Fibroblast of pulmonary artery (primary cell): Measurements from ENCODE around the gene FOXN3.

ENCODE experiments used
- DNase-seq: peaks from one replicate; pipeline ENCODE4 v3.0.0-alpha.2; 2010; ENCODE audit warnings: low read depth
- H3K4me3 ChIP-seq: replicated peaks from 2 replicates; pipeline ENCODE4 v1.5.1; 2011; ENCODE audit warnings: low read depth, mild to moderate bottlenecking, control low read depth, low read length, moderate library complexity
- TF ChIP-seq, protein P1 (sequence below): IDR thresholded peaks from 2 replicates; pipeline ENCODE4 v1.5.1; 2011; ENCODE audit warnings: mild to moderate bottlenecking, control low read depth, low read length, inconsistent platforms; ENCODE audit errors: missing control alignments

FOXN3 gene

DNA sequence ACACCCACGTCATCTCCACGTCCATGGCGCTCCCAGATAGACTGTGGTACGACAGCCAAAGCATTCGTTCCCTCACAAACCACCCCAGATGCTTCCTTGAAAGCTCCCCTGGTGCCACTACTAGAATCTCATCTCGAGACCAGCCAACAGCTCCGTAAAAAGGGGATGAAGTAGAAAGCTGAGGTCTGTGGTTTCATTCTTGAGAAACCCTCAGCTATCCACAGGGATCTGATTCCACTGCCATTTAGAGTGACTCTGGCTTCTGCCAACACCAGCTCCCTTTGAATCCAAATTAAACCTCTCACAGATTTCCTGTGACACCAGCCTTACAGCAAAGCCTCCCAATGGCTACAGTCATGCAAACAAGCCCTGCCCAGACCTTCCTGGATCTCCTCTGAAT, 18.5 kb upstream of the FOXN3 start:
- H3K4me3 ChIP-seq: no peak overlapping the region
- DNase-seq: no peak
- TF ChIP-seq, protein P1, sequence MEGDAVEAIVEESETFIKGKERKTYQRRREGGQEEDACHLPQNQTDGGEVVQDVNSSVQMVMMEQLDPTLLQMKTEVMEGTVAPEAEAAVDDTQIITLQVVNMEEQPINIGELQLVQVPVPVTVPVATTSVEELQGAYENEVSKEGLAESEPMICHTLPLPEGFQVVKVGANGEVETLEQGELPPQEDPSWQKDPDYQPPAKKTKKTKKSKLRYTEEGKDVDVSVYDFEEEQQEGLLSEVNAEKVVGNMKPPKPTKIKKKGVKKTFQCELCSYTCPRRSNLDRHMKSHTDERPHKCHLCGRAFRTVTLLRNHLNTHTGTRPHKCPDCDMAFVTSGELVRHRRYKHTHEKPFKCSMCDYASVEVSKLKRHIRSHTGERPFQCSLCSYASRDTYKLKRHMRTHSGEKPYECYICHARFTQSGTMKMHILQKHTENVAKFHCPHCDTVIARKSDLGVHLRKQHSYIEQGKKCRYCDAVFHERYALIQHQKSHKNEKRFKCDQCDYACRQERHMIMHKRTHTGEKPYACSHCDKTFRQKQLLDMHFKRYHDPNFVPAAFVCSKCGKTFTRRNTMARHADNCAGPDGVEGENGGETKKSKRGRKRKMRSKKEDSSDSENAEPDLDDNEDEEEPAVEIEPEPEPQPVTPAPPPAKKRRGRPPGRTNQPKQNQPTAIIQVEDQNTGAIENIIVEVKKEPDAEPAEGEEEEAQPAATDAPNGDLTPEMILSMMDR: no peak

DNA sequence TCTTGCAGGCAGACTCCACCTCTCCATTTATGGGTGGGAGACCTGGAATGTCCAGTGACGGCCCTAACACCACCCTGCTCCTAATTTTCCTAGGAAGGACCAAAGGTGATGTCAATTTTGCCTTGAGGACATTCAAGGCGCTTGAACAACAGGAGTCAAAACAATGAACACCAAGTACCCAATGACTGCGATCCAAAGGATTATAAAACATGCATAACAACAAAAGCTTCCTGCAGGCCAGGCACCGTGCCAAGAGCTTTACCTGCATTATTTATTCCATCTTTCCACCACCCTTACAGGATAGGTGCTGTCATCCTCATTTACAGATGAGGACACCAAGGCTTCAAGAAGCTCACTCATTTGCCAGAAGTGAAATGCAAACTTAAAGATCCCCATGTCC, 15.2 kb upstream of the FOXN3 start:
- DNase-seq: no peak
- TF ChIP-seq, protein P1: no peak
- H3K4me3 ChIP-seq: no peak overlapping the region

DNA sequence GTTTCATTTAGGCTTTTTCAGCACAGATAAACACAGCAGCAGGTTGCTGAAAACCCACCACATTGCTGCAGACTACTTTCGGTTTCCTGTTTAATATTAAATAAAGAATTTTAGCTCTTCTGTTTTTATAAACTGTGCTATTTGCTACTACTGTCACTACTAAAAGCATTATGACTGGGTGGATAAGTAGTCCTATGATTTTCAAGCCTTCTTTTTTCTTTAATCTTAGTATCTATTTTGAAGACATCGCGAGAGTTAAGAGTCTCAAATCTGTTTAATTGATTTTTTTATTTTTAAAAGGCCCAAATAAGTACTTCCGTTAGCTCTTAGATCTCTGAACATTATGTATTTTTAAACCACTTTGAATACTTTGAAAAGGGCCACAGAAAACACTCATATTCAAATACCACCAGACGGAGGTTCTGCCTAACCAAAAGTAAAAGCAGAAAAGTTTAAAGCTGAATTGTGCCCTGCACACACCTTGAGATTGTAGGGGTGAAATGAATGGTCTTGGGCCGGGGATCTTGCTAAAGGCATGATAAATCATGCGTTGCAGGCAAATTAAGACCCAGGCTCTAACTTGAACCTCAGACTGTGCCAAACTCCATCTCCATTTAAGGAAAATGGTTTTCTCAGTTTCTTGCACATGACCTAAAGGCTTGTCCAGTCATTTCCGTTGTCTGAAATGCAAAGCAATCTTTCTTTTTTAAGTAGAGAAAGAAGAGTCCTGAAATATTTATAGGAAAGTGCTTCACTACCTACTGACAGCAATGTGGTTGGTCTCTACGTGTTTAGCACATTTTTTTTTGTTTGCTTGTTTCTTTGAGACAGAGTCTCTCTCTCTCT, 13.6 kb upstream of the FOXN3 start:
- peak; percentile 40 for DNase-seq
- H3K4me3 ChIP-seq: no peak overlapping the region
- TF ChIP-seq, protein P1: no peak

DNA sequence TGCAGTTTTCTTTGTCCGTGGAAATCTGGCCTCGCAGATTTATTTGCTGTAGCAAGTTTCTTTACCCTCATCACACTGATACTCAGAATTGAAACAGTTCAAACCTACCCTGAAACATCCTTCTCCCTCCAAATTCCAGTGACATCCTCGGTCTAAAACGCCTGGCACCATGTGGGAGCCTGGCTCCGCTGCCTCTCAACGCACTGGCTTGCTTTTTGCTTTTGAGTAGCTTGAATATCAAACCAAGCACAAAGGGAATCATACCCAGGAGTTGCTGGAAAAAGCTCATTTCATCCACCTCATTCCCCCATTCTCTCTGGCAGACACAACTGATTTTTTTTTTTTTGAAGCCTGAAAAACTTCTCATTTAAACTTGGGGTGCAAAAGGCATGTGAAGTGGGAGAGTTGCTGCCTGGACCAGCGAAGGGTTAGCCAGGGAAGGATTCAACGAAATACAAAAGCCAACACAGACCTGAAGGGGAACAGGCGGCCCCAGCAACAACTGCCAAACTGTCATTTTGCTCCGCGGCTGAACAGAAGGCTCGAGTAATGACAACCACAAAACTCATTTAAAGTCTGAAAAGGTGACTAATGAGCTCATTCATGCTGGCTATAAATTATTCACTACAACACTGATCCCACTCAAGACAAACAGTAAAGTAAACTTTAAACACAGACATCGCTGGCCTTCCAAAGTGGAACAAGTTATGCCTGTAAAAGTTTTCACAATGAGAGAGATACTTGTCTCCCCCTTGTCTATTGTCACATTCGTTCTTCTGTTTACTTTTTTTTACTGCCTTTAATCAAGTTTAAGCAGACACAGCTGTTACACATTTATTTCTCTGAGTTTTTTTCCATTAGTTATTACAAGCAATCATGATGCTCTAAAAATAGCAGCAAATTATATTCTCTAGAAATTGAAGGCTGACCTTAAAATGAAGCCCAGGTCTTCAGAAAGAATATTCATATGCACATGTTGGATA, 12.5 kb upstream of the FOXN3 start:
- no peak overlapping the region for H3K4me3 ChIP-seq
- TF ChIP-seq, protein P1: no peak
- DNase-seq: no peak

DNA sequence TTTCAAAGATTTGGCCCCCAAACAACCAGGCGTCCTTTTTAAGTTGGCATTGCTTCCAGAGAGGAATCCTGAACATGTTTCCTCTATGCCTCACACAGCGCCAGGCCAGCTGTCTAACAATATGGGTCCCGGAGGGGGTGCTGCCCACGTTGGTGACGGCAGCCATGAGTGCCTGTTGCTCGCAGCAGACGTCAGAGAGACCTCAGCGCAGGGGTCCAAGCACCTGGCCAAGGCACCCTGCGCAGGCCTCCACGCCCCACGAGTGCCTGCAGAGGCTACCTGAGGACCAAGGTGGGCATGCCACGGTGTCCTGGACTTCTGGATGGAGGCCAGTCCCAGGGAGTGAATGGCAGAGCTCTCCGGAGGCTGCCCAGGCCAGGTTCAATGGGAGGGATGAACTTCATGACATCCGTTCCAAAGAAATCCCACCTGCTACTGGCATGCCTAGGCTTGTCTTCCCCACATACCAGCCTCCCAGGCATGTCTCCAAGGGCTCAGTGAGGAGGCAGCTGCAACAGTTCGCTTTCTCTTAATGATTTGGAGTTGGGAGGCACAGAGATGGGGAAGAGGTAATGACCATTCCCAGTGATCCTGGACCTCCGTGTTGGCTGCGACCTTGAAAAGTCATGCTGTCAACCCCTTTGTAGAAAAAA, 11.6 kb upstream of the FOXN3 start:
- TF ChIP-seq, protein P1: no peak
- no peak for DNase-seq
- H3K4me3 ChIP-seq: no peak overlapping the region

DNA sequence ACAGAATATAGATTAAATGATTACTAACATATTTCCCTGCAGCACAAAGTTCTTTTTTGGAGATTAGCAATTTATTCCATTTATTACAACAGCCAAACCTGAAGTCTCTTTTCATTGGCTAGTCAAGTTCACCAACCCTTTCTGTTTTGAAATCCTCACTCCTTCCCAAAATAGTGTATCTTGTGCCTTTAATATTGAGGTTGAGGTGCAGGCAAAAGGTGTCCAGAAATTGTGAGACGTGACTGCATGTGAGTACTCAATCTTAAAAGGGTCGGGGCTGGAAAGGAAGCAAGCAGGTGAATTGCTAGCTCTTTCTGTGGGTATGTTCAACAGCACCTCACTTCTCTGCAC, 11.1 kb upstream of the FOXN3 start:
- no peak for DNase-seq
- TF ChIP-seq, protein P1: no peak
- no peak overlapping the region for H3K4me3 ChIP-seq
